SIG-M5 treated with dmso at 0.1 percent for 504 hours (cell line): Measurements from ENCODE around the gene TSR1.

Experiments
- DNase-seq: peaks from one replicate; lab custom pipeline; 2025; ENCODE audit not compliant: unreplicated experiment; lab: John Stamatoyannopoulos, UW

Gene TSR1

DNA sequence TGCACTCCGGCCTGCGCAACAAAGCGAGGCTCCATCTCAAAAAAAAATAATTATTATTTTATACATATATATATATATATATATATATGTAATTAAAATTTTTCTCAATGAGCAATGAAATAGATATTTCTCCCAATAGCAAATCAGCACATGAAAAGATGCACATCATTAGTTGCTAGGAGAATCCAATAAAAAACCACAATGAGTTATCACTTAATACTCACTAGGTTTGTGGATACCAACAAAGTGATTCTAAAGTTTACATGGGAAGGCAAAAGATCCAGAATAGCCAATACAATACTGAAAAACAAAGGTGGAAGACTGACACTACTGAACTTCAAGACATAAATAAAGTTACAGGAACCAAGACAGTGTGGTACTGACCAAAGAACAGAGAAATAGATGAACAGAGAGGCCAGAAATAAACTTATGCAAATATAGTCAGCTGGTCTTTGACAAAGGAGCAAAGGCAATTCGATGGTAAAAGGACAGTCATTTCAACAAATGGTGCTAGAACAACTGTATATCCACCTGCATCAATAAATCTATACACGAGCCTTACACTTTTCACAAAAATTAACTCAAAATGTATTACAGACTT lies 46.3 kb downstream of the TSR1 start:
- DNase-seq: no peak

DNA sequence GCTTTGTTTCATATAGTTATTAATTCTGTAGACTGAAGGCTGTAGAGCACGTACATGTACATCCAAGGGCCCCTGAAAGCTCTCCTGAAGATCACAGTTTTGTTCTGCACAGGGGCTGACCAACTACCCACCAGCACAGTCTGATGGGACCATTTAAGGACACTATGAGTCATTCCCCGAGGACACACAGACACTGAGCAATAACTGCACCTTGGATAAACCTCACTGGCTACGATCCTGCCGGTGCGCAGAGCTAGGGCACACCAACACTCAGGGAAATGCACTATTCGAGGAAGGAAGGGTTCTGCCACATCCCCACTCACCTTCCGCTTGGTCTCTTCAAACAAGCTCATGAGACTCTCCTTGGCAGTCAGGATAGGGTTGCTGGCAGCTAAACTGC lies 53.0 kb downstream of the TSR1 start:
- DNase-seq: no peak

DNA sequence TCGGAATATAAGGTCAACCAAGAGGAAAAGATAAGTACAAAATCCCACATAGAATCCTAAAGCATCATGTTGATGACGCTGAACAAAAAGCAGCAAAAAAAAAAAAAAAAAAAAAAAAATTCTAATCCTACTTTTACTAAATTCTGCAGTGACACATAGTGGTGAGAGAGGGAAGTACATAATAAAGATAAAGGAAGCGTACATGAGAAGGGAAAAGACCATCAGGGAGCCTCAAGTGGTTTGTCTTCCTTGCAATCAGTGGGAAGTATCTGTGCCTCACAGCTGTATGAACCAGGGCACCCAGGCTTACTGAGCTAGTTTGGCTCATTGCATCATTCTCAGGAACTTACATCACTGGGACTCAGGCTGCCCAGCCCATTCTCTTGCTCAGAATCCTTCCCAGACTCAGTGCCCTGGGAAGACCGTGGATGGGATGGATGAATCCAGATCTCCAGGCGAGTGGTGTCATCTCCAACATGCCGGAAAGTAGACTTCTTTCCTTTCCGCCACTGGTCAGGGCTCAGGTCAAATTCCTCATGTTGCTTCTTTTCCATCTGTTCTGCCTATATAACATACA lies 53.9 kb downstream of the TSR1 start:
- DNase-seq: peak; percentile 92

DNA sequence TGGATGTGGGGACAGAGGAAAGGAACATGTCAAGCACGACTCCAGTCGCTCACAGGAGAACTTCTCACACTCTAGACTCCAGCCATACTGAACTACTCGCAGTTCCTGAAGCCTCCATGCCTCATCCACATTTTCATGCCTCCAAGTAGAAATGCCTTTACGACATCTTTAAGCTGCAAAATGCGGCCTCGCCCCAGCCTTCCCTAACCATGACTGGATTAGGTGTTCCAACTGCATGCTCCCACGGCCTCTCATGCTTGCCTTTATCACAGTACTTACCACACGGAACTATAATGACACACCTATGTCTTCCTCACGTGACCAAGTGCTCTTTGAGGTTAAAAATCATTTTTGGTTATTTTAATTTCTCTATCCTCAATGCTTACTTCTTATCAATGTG lies 56.5 kb downstream of the TSR1 start:
- no peak for DNase-seq

DNA sequence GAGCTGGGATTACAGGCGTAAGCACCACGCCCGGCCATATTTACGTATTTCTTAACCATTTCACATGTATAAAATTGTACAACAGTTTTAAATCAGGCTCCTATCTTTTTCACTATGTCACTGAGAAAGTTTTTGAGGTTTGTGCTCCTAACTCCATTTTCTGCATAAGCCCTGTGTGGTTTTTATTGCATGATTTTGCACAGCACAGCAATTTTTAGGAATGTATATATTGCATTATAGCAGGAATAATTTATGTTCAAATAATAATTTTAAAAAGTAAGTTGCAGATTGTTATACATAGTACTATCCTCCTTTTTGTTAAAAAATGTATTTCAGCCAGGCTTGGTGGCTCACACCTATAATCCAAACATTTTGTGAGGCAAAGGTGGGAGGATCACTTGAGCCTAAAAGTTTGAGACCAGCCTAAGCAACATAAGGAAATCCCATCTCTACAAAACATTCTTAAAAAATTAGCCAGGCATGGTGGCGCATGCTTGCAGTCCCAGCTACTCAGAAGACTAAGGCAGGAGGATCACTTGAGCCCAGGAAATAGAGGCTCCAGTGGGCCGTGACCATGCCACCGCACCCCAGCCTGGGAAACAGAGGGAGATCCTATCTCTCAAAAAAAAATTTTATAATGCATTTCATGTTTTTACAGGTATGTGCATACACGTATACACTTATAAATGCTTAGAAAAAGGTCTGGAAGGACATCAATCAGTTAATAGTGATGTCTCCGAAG lies 58.7 kb downstream of the TSR1 start:
- DNase-seq: no peak

DNA sequence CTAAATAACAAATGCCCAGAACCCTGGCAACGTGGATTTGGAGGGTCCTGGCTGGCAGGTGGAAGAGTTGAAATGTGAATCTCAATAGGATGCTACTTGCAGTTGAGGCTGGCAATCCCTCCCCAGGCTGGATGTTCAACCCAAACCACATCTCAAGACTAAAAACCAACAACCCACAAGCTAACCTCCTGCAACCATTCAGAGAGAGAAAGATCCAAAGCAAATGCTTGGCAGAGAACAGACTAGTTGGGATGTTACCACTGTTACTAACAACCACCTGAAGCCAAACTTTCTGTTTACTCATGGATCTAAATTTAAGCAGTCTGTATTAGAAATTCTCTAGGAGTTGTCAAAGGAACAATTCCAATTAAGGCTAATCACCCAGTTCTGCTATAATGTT lies 60.5 kb downstream of the TSR1 start:
- no peak for DNase-seq

DNA sequence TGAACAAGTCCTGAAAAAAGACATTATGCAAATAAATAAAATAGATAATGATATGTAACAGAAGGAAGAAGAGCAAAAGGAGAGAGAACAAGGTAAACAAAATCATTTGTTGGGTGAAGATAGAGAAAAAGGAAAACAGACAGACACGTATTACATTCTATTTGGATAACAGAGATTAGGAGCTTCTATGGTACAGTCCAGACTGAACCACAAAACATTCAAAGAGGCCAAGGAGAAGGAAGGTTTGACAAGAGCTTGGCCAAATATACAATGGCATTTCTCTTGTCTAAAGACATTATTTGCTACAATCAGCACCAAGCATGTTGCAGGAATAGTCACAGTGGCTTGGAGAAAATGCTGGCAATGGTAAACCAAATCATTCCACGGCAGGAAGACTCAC lies 61.8 kb downstream of the TSR1 start:
- DNase-seq: no peak
